Esophagus muscularis mucosa (tissue), 4 donors: ENCODE measurements around the gene RERE. TPM values are rescaled to one million over a fixed set of nuclear protein-coding genes. Genes with fewer than 3 reads are reported as not detected.

Experiments
- DNase-seq: peaks from one replicate; pipeline ENCODE4 v3.0.0-alpha.2; 2017; ENCODE audit errors: extremely low spot score
- H3K27ac ChIP-seq, 4 donors: fragments of 200-600 bp; sonication (generic); replicated peaks in 1 of 4; 1 replicate in 3 of 4; 2 replicates in 1 of 4; pipeline ENCODE4 v1.5.1; 2016 to 2019; ENCODE audit warnings: mild to moderate bottlenecking in 1 of 4
- H3K27me3 ChIP-seq, 4 donors: fragments of 200-600 bp; sonication (generic); one replicate each; pipeline versions ENCODE4 v1.5.1 to v1.6.0; 2016 to 2019
- H3K36me3 ChIP-seq, 4 donors: fragments of 200-600 bp; sonication (generic); one replicate each; pipeline ENCODE4 v1.5.1; 2016 to 2019
- H3K4me1 ChIP-seq, 4 donors: fragments of 200-600 bp; sonication (generic); one replicate each; pipeline ENCODE4 v1.5.1; 2016 to 2019
- H3K4me3 ChIP-seq, 4 donors: fragments of 200-600 bp; sonication (generic); 1 replicate in 2 of 4; 2 replicates in 2 of 4; pipeline ENCODE4 v1.5.1; 2016 to 2019; ENCODE audit warnings: mild to moderate bottlenecking in 4 of 4, moderate library complexity in 1 of 4
- H3K9me3 ChIP-seq, 4 donors: fragments of 200-600 bp; sonication (generic); 1 replicate in 3 of 4; 2 replicates in 1 of 4; pipeline ENCODE4 v1.5.1; 2016 to 2019
- CTCF ChIP-seq, 3 experiments: fragments of 200-600 bp in 2 of 3; fragments of 450-650 bp in 1 of 3; sonication (generic) in 2 of 3; IDR thresholded peaks; one replicate each; pipeline ENCODE4 v1.5.1; 2017 to 2019; ENCODE audit warnings: antibody characterized with exemption in 3 of 3, mild to moderate bottlenecking in 2 of 3, moderate library complexity in 1 of 3
- EP300 ChIP-seq: sonication (generic); formaldehyde crosslinking; IDR thresholded peaks from one replicate; pipeline ENCODE4 v1.6.1; 2017; ENCODE audit warnings: antibody characterized with exemption
- POLR2A ChIP-seq: fragments of 450-650 bp; IDR thresholded peaks from one replicate; pipeline ENCODE4 v1.6.1; 2017; ENCODE audit warnings: antibody characterized with exemption, moderate library complexity, mild to moderate bottlenecking, low read depth
- POLR2AphosphoS5 ChIP-seq, 2 donors: sonication (generic); formaldehyde crosslinking; IDR thresholded peaks; one replicate each; pipeline ENCODE4 v1.6.1; 2017; ENCODE audit warnings: antibody characterized with exemption in 2 of 2
- WGBS: methylation state at CpG from one replicate; pipeline ENCODE4 v1.1.5; 2018; 5-methylcytosine and 5-hydroxymethylcytosine counted together
- intact Hi-C: fragments of 100-400 bp; cut with DNase I; formaldehyde crosslinking; loops from one replicate; pipeline ENCODE4 v1.15.1; 2023
- total RNA-seq, 4 donors: library from RNA; depleted of rRNA; stranded (reverse); fragments of >200 nt; gene quantifications; one replicate each; pipeline versions ENCODE4 v1.1.0 to v1.2.1, GENCODE V29; 2016

RERE gene
- total RNA-seq, 4 donors from 2014 or later, result 133 to 212 (median 168) TPM

- no peaks in the 10 kb centered on the region for H3K36me3 ChIP-seq
- peaks cover 0 to 56% (median 19%) of the 10 kb centered on the region in 4 donors for H3K4me1 ChIP-seq
- no peak overlapping the region for H3K4me3 ChIP-seq
- intact Hi-C loops, result no loop called here
- no peaks in the 10 kb centered on the region for H3K27me3 ChIP-seq
- no peak for DNase-seq
- H3K9me3 ChIP-seq, result no peaks in the 10 kb centered on the region
- 87% methylated on average over 15 of the region's 15 CpGs for WGBS
- no peak overlapping the region for H3K27ac ChIP-seq
- TF ChIP-seq POLR2AphosphoS5 (IDR thresholded peaks at IDR 0.05) (no peak), POLR2A (no peak), CTCF (IDR thresholded peaks at IDR 0.05) (no peak), EP300 (no peak)
Observed at GRCh38 chr1:8747879-8748825, 69.3 kb downstream of the RERE start.

GRCh38 chr1:8746554-8746953 lies 70.9 kb downstream of the RERE start:
- DNase-seq, result no peak
- Histone ChIP-seq H3K9me3 (no peaks in the 10 kb centered on the region), H3K27me3 (no peaks in the 10 kb centered on the region), H3K4me3 (no peak overlapping the region), H3K4me1 (peaks cover 0 to 47% (median 9%) of the 10 kb centered on the region in 4 donors), H3K27ac (no peak overlapping the region), H3K36me3 (no peaks in the 10 kb centered on the region)
- intact Hi-C loops, result no loop called here
- 75% methylated on average over 3 of the region's 3 CpGs for WGBS
- TF ChIP-seq POLR2AphosphoS5 (IDR thresholded peaks at IDR 0.05), result no peak
- TF ChIP-seq CTCF (IDR thresholded peaks at IDR 0.05), result no peak
- TF ChIP-seq POLR2A, result no peak
- no peak for TF ChIP-seq EP300

DNA sequence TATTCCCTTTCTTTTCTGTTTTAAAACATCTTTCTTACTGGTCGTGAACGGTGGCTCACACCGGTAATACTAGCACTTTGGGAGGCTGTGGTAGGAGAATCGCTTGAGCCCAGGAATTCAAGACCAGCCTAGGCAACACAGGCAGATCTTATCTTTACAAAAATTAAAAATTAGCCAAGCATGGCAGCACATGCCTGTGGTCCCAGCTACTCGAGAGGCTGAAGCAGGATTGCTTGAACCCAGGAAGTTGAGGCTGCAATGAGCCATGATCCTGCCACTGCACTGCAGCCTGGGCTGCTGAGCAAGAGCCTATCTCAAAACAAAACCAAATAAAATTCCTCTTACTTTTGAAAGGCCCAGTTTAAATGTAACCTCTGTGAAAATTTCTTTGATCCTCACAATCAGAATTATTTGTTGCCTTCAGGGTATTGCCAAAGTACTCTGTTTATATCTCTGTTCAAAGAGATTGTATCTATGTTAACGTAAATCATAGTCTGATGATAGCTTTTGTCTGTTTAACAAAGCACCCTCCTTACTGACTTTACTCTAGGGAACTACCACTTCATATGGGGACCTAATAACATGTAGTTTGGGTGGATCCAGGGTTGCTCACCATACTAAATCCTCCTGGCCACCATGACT lies 71.6 kb downstream of the RERE start:
- no peaks in the 10 kb centered on the region for H3K27me3 ChIP-seq
- intact Hi-C loops, result no loop called here
- H3K27ac ChIP-seq, result no peak overlapping the region
- DNase-seq, result no peak
- 83% methylated on average over 6 of the region's 6 CpGs for WGBS
- peaks cover 0 to 40% (median 6%) of the 10 kb centered on the region in 4 donors for H3K4me1 ChIP-seq
- no peaks in the 10 kb centered on the region for H3K9me3 ChIP-seq
- H3K4me3 ChIP-seq, result no peak overlapping the region
- no peak for TF ChIP-seq POLR2A
- TF ChIP-seq EP300, result no peak
- TF ChIP-seq POLR2AphosphoS5 (IDR thresholded peaks at IDR 0.05), result no peak
- no peak for TF ChIP-seq CTCF (IDR thresholded peaks at IDR 0.05)
- no peaks in the 10 kb centered on the region for H3K36me3 ChIP-seq

DNA sequence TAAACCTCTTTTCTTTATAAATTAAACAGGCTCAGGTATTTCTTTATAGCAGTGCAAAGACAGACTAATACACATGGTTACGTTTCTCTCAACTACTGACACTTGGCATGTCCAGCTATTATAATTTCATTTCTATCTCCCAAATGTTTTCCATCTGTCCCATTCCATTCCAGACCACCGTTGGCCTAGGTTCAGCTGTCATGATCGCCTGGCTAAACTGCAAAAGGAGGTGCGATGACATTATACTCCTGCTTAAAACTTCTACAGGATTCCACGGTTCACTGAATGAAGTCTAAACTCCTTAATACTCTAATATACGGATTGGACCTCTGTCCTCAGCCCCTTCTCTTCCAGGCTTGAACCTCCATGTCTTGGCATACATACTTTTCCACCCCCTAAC lies 72.1 kb downstream of the RERE start:
- Histone ChIP-seq H3K27ac (no peak overlapping the region), H3K4me3 (no peak overlapping the region), H3K4me1 (peaks cover 0 to 35% (median 5%) of the 10 kb centered on the region in 4 donors), H3K9me3 (no peaks in the 10 kb centered on the region), H3K27me3 (no peaks in the 10 kb centered on the region), H3K36me3 (no peaks in the 10 kb centered on the region)
- TF ChIP-seq CTCF (IDR thresholded peaks at IDR 0.05) (no peak), POLR2AphosphoS5 (IDR thresholded peaks at IDR 0.05) (no peak), EP300 (no peak), POLR2A (no peak)
- intact Hi-C loops, result no loop called here
- WGBS, result 59% methylated on average over 6 of the region's 6 CpGs
- no peak for DNase-seq
